SH-SY5Y (cell line): ENCODE measurements around the gene TRAPPC14.

Source experiments
- GATA2 ChIP-seq: IDR thresholded peaks from 2 replicates; pipeline ENCODE4 v1.6.1; 2011; ENCODE audit warnings: mild to moderate bottlenecking, low read depth, low read length
- GATA3 ChIP-seq: IDR thresholded peaks from 2 replicates; pipeline ENCODE4 v1.6.1; 2011; ENCODE audit warnings: low read depth, mild to moderate bottlenecking, low read length, moderate library complexity

Gene TRAPPC14

GRCh38 chr7:100124301-100125230 lies 34.0 kb downstream of the TRAPPC14 start:
- no peak for TF ChIP-seq GATA2
- TF ChIP-seq GATA3 = no peak

- no peak for TF ChIP-seq GATA2
Measured at GRCh38 chr7:100122568-100122967, 36.0 kb downstream of the TRAPPC14 start.

GRCh38 chr7:100122067-100122466 lies 36.5 kb downstream of the TRAPPC14 start:
- no peak for TF ChIP-seq GATA2
- TF ChIP-seq GATA3 = no peak

- TF ChIP-seq GATA2 (no peak), GATA3 (no peak)
Measured at GRCh38 chr7:100120733-100121036, 37.8 kb downstream of the TRAPPC14 start.

GRCh38 chr7:100119970-100120732 lies 38.4 kb downstream of the TRAPPC14 start:
- TF ChIP-seq GATA2 = no peak

- TF ChIP-seq GATA3 = no peak
- TF ChIP-seq GATA2 = peak; percentile 56; the same call in 1 of the 2 replicates
Measured at GRCh38 chr7:100119072-100119969, 39.2 kb downstream of the TRAPPC14 start, which contains the start of the genes CNPY4 and TAF6. CNPY4 (plus strand) TSS chr7:100119634; CDS start chr7:100119745, 111 bp downstream. TAF6 (minus strand) TSS chr7:100119358; CDS start chr7:100114209, 5,149 bp downstream.

- TF ChIP-seq GATA3 (no peak), GATA2 (no peak)
Measured at GRCh38 chr7:100118388-100119071, 40.0 kb downstream of the TRAPPC14 start.

GRCh38 chr7:100115026-100115425 lies 43.5 kb downstream of the TRAPPC14 start:
- no peak for TF ChIP-seq GATA2

- TF ChIP-seq GATA3 (no peak), GATA2 (no peak)
Measured at GRCh38 chr7:100111914-100112313, 46.6 kb downstream of the TRAPPC14 start.

GRCh38 chr7:100111156-100111555 lies 47.4 kb downstream of the TRAPPC14 start:
- TF ChIP-seq GATA2 (no peak), GATA3 (no peak)

- TF ChIP-seq GATA3 (no peak), GATA2 (no peak)
Measured at GRCh38 chr7:100109521-100110163, 48.9 kb downstream of the TRAPPC14 start.

- TF ChIP-seq GATA2 (no peak), GATA3 (no peak)
Measured at GRCh38 chr7:100107890-100108289, 50.6 kb downstream of the TRAPPC14 start.

GRCh38 chr7:100107125-100107737 lies 51.3 kb downstream of the TRAPPC14 start:
- TF ChIP-seq GATA2 (no peak), GATA3 (no peak)
